ENCODE results near the gene WDR91.

WDR91 gene

GRCh38 chr7:135232087-135232486, 20.8 kb upstream of the WDR91 start:
- no peak for DNase-seq (ENCODE audit: extremely low spot score)
- ChIA-PET POLR2A (interaction anchor here (1.0 kb wide), 1 partner anchor 15 kb away, joined by 3 read pairs; no protein-coding TSS in a partner anchor), CTCF (interaction anchor here (0.6 to 1.9 kb wide), 6 partner anchors 8 to 244 kb away, joined by 3 to 10 read pairs (median 4); no protein-coding TSS in a partner anchor)
- TF ChIP-seq CTBP1 (IDR thresholded peaks at IDR 0.05; ENCODE audit: borderline replicate concordance) (no peak), LEF1 (IDR thresholded peaks at IDR 0.05; ENCODE audit: borderline replicate concordance) (no peak)

GRCh38 chr7:135231686-135232085, 20.4 kb upstream of the WDR91 start:
- ChIA-PET POLR2A (no interaction called here), CTCF (interaction anchor here (1.9 kb wide), 1 partner anchor 13 kb away, joined by 10 read pairs; no protein-coding TSS in a partner anchor)
- no peak for DNase-seq (ENCODE audit: extremely low spot score)

GRCh38 chr7:135224027-135224426, 12.7 kb upstream of the WDR91 start:
- no peak for TF ChIP-seq FOXA1 (IDR thresholded peaks at IDR 0.05)
- no peak for TF ChIP-seq ELF4 (IDR thresholded peaks at IDR 0.05)
- TF ChIP-seq LEF1 (IDR thresholded peaks at IDR 0.05; ENCODE audit: borderline replicate concordance) = no peak
- TF ChIP-seq HDGF (IDR thresholded peaks at IDR 0.05; ENCODE audit: borderline replicate concordance) = no peak
- TF ChIP-seq NFRKB (IDR thresholded peaks at IDR 0.05) = no peak
- TF ChIP-seq CTBP1 (IDR thresholded peaks at IDR 0.05; ENCODE audit: borderline replicate concordance) = no peak
- no peak for TF ChIP-seq ARNT (IDR thresholded peaks at IDR 0.05)
- no peak for TF ChIP-seq L3MBTL2 (conservative IDR thresholded peaks at IDR 0.05)
- TF ChIP-seq ZNF384 (IDR thresholded peaks at IDR 0.05) = no peak
- TF ChIP-seq SUZ12 (IDR thresholded peaks at IDR 0.05) = no peak
- TF ChIP-seq TARDBP (IDR thresholded peaks at IDR 0.05) = no peak
- no peak for TF ChIP-seq FOXK2 (IDR thresholded peaks at IDR 0.05)
- TF ChIP-seq FOXM1 (IDR thresholded peaks at IDR 0.05; ENCODE audit: borderline replicate concordance) = no peak
- no peak for TF ChIP-seq SP1 (IDR thresholded peaks at IDR 0.05)
- TF ChIP-seq BHLHE40 (IDR thresholded peaks at IDR 0.05; ENCODE audit: borderline replicate concordance) = no peak
- no peak for TF ChIP-seq PKNOX1 (IDR thresholded peaks at IDR 0.05)
- POLR2A ChIA-PET = no interaction called here
- no peak for DNase-seq (ENCODE audit: extremely low spot score)
- CTCF ChIA-PET = interaction anchor here (1.3 kb wide), 1 partner anchor 9 kb away, joined by 5 read pairs; no protein-coding TSS in a partner anchor

More at GRCh38 chr7:135231686-135232085, 20.4 kb upstream of the WDR91 start:
- no peak for TF ChIP-seq FOXK2 (IDR thresholded peaks at IDR 0.05)
- TF ChIP-seq SUZ12 (IDR thresholded peaks at IDR 0.05) = no peak
- TF ChIP-seq HDGF (IDR thresholded peaks at IDR 0.05; ENCODE audit: borderline replicate concordance) = no peak
- no peak for TF ChIP-seq NFRKB (IDR thresholded peaks at IDR 0.05)
- TF ChIP-seq LEF1 (IDR thresholded peaks at IDR 0.05; ENCODE audit: borderline replicate concordance) = no peak
- TF ChIP-seq ARNT (IDR thresholded peaks at IDR 0.05) = no peak
- no peak for TF ChIP-seq PKNOX1 (IDR thresholded peaks at IDR 0.05)
- TF ChIP-seq FOXM1 (IDR thresholded peaks at IDR 0.05; ENCODE audit: borderline replicate concordance) = no peak
- TF ChIP-seq FOXA1 (IDR thresholded peaks at IDR 0.05) = no peak
- no peak for TF ChIP-seq L3MBTL2 (conservative IDR thresholded peaks at IDR 0.05)
- no peak for TF ChIP-seq TARDBP (IDR thresholded peaks at IDR 0.05)
- TF ChIP-seq CTBP1 (IDR thresholded peaks at IDR 0.05; ENCODE audit: borderline replicate concordance) = no peak
- TF ChIP-seq ELF4 (IDR thresholded peaks at IDR 0.05) = no peak
- TF ChIP-seq SP1 (IDR thresholded peaks at IDR 0.05) = no peak

- ChIA-PET POLR2A (interaction anchor here (0.9 to 1.0 kb wide), 2 partner anchors 9 to 15 kb away, joined by 3 to 4 read pairs; no protein-coding TSS in a partner anchor), CTCF (interaction anchor here (0.7 kb wide), 1 partner anchor 57 kb away, joined by 3 read pairs; no protein-coding TSS in a partner anchor)
- no peak for DNase-seq (ENCODE audit: extremely low spot score)
- no peak for TF ChIP-seq SUZ12 (IDR thresholded peaks at IDR 0.05)
- TF ChIP-seq FOXK2 (IDR thresholded peaks at IDR 0.05) = no peak
- TF ChIP-seq FOXM1 (IDR thresholded peaks at IDR 0.05; ENCODE audit: borderline replicate concordance) = no peak
- no peak for TF ChIP-seq BHLHE40 (IDR thresholded peaks at IDR 0.05; ENCODE audit: borderline replicate concordance)
- TF ChIP-seq HDGF (IDR thresholded peaks at IDR 0.05; ENCODE audit: borderline replicate concordance) = no peak
- TF ChIP-seq ZNF384 (IDR thresholded peaks at IDR 0.05) = no peak
Measured at GRCh38 chr7:135217645-135218509, 6.6 kb upstream of the WDR91 start.

- TF ChIP-seq SUZ12 (IDR thresholded peaks at IDR 0.05) (no peak), FOXK2 (IDR thresholded peaks at IDR 0.05) (no peak), BHLHE40 (IDR thresholded peaks at IDR 0.05; ENCODE audit: borderline replicate concordance) (no peak), FOXM1 (IDR thresholded peaks at IDR 0.05; ENCODE audit: borderline replicate concordance) (no peak), FOXA1 (IDR thresholded peaks at IDR 0.05) (no peak), TARDBP (IDR thresholded peaks at IDR 0.05) (no peak), PKNOX1 (IDR thresholded peaks at IDR 0.05) (no peak), SP1 (IDR thresholded peaks at IDR 0.05) (no peak), ZNF384 (IDR thresholded peaks at IDR 0.05) (no peak), HDGF (IDR thresholded peaks at IDR 0.05; ENCODE audit: borderline replicate concordance) (no peak), NFRKB (IDR thresholded peaks at IDR 0.05) (no peak), ELF4 (IDR thresholded peaks at IDR 0.05) (no peak), LEF1 (IDR thresholded peaks at IDR 0.05; ENCODE audit: borderline replicate concordance) (no peak), L3MBTL2 (conservative IDR thresholded peaks at IDR 0.05) (no peak), ARNT (IDR thresholded peaks at IDR 0.05) (no peak), CTBP1 (IDR thresholded peaks at IDR 0.05; ENCODE audit: borderline replicate concordance) (no peak)
- ChIA-PET POLR2A (no interaction called here), CTCF (no interaction called here)
- DNase-seq (ENCODE audit: extremely low spot score) = no peak
Measured at GRCh38 chr7:135215698-135216097, 4.4 kb upstream of the WDR91 start.
